ENCODE measurements around the gene CDH6. TPM values are rescaled to one million over a fixed set of nuclear protein-coding genes. Genes with fewer than 3 reads are reported as not detected.

CDH6 gene
- total RNA-seq, 2 donors from 2014 or later, result 3.2 to 15.9 TPM

DNA sequence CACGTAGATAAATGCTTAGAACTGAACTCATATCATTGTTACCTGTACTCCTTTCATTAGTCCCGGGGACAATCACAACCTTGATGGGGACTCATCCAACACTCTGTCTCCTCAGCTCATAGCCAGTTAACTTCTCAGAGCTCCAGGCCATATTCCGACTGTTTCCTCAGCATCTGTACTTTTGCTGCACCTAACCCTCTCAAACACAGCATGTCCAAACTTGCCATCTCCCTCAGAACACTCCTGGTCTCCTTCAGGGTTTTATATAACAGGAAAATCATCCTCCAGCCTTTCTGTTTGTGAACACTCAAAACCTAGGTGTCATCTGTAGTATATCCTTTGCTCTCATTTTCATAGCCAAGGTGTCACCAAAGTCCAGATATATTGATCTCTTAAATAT lies 150.5 kb downstream of the CDH6 start:
- no peak for ATAC-seq (ENCODE audit: insufficient number of reproducible peaks, low FRiP score, low read depth)

DNA sequence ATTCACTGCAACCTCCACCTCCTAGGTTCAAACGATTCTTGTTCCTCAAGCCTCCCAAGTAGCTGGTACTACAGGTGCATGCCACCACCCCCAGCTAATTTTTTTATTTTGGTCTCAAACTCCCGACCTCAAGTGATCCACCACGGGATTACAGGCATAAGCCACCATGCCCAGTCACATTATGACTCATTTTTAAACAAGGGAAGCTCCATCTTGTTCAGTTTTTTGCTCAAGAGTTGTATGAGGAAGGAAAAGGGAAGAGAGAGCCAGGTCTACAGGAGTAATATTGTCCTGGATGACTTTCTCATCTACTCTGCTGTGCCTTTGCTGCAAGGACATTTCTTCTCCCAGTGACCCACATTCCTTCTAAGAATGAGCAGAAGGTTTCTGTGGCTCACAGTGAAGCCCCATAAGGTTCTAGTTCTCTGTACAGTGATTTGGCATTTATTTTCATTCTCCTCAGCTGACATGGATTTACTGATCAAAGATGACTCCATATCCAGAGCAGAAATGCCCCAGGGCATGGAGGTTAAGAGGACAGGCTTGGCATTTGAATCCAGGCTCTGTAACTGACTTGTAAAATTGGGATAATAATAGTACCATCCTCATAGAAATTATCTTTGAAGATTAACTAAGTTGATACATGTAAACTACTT lies 153.5 kb downstream of the CDH6 start:
- Histone ChIP-seq H3K27me3 (replicated peaks; ENCODE audit: insufficient read depth) (no peaks in the 10 kb centered on the region), H3K36me3 (no peaks in the 10 kb centered on the region), H3K9me3 (no peaks in the 10 kb centered on the region), H3K4me1 (ENCODE audit: control insufficient read depth in 1 of 2, low read depth in 2 of 2) (no peaks in the 10 kb centered on the region), H3K27ac (no peak overlapping the region), H3K4me3 (no peak overlapping the region)
- no peak for ATAC-seq (ENCODE audit: insufficient number of reproducible peaks, low FRiP score, low read depth)
- TF ChIP-seq, protein P1, sequence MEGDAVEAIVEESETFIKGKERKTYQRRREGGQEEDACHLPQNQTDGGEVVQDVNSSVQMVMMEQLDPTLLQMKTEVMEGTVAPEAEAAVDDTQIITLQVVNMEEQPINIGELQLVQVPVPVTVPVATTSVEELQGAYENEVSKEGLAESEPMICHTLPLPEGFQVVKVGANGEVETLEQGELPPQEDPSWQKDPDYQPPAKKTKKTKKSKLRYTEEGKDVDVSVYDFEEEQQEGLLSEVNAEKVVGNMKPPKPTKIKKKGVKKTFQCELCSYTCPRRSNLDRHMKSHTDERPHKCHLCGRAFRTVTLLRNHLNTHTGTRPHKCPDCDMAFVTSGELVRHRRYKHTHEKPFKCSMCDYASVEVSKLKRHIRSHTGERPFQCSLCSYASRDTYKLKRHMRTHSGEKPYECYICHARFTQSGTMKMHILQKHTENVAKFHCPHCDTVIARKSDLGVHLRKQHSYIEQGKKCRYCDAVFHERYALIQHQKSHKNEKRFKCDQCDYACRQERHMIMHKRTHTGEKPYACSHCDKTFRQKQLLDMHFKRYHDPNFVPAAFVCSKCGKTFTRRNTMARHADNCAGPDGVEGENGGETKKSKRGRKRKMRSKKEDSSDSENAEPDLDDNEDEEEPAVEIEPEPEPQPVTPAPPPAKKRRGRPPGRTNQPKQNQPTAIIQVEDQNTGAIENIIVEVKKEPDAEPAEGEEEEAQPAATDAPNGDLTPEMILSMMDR (IDR thresholded peaks at IDR 0.05), result no peak
- DNase-seq (ENCODE audit: low spot score), result no peak

More for the DNA sequence above, 150.5 kb downstream of the CDH6 start:
- no peaks in the 10 kb centered on the region for H3K4me1 ChIP-seq (ENCODE audit: control insufficient read depth in 1 of 2, low read depth in 2 of 2)
- TF ChIP-seq, protein P1 (IDR thresholded peaks at IDR 0.05), result no peak
- no peaks in the 10 kb centered on the region for H3K27me3 ChIP-seq (replicated peaks; ENCODE audit: insufficient read depth)
- no peaks in the 10 kb centered on the region for H3K9me3 ChIP-seq
- no peak for DNase-seq (ENCODE audit: low spot score)
- H3K4me3 ChIP-seq, result no peak overlapping the region
- no peak overlapping the region for H3K27ac ChIP-seq
- H3K36me3 ChIP-seq, result no peaks in the 10 kb centered on the region

DNA sequence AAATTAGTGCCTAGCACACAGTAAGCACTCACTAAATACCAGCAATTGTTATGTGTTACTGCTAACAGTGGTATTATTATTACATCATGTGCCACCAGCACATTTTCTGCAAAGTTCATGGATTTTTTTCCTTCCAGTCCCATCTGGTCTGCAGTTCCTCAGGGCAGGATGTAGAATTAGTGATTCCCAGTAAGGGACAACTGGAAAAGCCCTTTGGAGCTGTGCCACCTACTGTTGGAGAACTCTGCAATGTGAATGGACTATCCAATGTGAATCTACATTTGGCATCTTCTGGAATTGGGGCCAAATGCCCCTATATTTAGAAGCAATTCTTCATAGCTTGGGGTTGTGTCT lies 154.0 kb downstream of the CDH6 start:
- DNase-seq (ENCODE audit: low spot score) (no peak), ATAC-seq (ENCODE audit: insufficient number of reproducible peaks, low FRiP score, low read depth) (no peak)
- Histone ChIP-seq H3K27me3 (replicated peaks; ENCODE audit: insufficient read depth) (no peaks in the 10 kb centered on the region), H3K9me3 (no peaks in the 10 kb centered on the region), H3K27ac (no peak overlapping the region), H3K36me3 (no peaks in the 10 kb centered on the region), H3K4me1 (ENCODE audit: control insufficient read depth in 1 of 2, low read depth in 2 of 2) (no peaks in the 10 kb centered on the region), H3K4me3 (no peak overlapping the region)
- TF ChIP-seq, protein P1 (IDR thresholded peaks at IDR 0.05), result no peak

DNA sequence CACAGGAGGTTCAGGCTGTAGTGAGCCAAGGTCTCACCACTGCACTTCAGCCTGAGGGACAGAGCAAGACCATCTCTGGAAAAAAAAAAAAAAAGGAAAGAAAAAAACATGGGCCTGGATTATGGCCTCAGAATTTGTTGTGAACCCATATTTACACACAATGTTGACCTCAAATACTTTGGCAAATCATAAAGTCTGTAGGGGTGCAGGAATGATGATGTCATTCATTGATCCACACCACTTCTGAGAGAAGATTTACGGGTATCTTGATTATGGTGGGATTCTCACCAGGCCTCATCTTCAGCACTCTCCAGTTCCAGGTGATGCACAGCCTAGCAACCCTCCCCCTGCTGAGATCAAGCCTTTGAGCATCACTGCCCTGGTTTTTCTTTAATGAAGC lies 156.9 kb downstream of the CDH6 start:
- H3K4me3 ChIP-seq, result no peak overlapping the region
- no peak for ATAC-seq (ENCODE audit: insufficient number of reproducible peaks, low FRiP score, low read depth)
- TF ChIP-seq, protein P1 (IDR thresholded peaks at IDR 0.05), result no peak

DNA sequence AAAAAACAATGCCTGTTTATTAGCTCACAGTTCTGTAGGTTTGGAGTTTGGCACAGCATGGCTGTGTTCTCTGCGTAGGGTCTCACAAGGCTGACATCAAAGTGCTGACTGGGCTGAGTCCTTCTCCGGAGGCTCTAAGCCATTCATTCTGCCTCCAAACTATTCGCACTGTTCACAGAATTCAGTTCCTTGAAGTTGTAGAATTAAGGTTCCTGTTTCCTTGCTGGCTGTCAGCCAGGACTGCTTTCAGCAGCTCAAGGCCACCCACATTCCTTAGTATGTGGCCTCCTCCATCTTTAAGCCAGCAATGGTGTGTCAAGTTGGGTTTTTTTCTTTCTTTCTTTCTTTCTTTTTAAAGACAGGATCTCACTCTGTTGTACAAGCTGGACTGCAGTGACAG lies 161.9 kb downstream of the CDH6 start:
- no peak for DNase-seq (ENCODE audit: low spot score)
- no peaks in the 10 kb centered on the region for H3K9me3 ChIP-seq
- H3K27me3 ChIP-seq (replicated peaks; ENCODE audit: insufficient read depth), result no peaks in the 10 kb centered on the region
- TF ChIP-seq, protein P1 (IDR thresholded peaks at IDR 0.05), result no peak
- ATAC-seq (ENCODE audit: insufficient number of reproducible peaks, low FRiP score, low read depth), result no peak
- no peaks in the 10 kb centered on the region for H3K36me3 ChIP-seq
- no peak overlapping the region for H3K27ac ChIP-seq
- H3K4me3 ChIP-seq, result no peak overlapping the region
- H3K4me1 ChIP-seq (ENCODE audit: control insufficient read depth in 1 of 2, low read depth in 2 of 2), result no peaks in the 10 kb centered on the region

More for the DNA sequence above, 156.9 kb downstream of the CDH6 start:
- DNase-seq (ENCODE audit: low spot score), result no peak
- Histone ChIP-seq H3K4me1 (ENCODE audit: control insufficient read depth in 1 of 2, low read depth in 2 of 2) (no peaks in the 10 kb centered on the region), H3K9me3 (no peaks in the 10 kb centered on the region), H3K36me3 (no peaks in the 10 kb centered on the region), H3K27me3 (replicated peaks; ENCODE audit: insufficient read depth) (no peaks in the 10 kb centered on the region), H3K27ac (no peak overlapping the region)

Measured in thoracic aorta (tissue), 2 donors.